K562 (cell line): ENCODE data around the gene TDRD12. TPM values are rescaled to one million over a fixed set of nuclear protein-coding genes. Genes with fewer than 3 reads are reported as not detected.
A peak's percentile ranks its signal among the peaks of the same experiment; 100 is the strongest.
"Not testable (repeated sequence)": the region's sequence is repeated elsewhere in the genome, so short reads cannot be mapped to it uniquely, and the experiment has no call there.

Source experiments
- ATAC-seq: fragments of 200-7000 bp; cut with Tn5 transposase; 3 replicates; pipeline ENCODE4 v1.9.1; 2020; ENCODE audit warnings: moderate library complexity
- BruUV-seq: library from RNA; stranded (reverse); fragments of 400-500 nt; replicated peaks from 2 replicates; lab custom pipeline; 2021; lab: Mats Ljungman, UMichigan
- CTCF ChIA-PET: fragments of 300-600 bp; formaldehyde crosslinking; extraction: SDS; loops from one replicate; lab custom pipeline; 2021; ENCODE audit warnings: low intra/inter-chr PET ratio; lab: Yijun Ruan, JAX
- POLR2A ChIA-PET: fragments of 300-600, 350-650 bp; sonication (Branson Sonifier 250); formaldehyde crosslinking; extraction: SDS; loops from one replicate; lab custom pipeline; 2021; ENCODE audit warnings: antibody characterized with exemption, inconsistent platforms; lab: Yijun Ruan, JAX
- DNase-seq, 4 experiments: peaks; one replicate each; pipeline versions ENCODE4 v3.0.0 to v3.0.0-alpha.2; 2011 to 2018; ENCODE audit warnings: low spot score in 3 of 4, mixed read lengths in 3 of 4; ENCODE audit errors: extremely low read depth in 1 of 4
- FAIRE-seq: peaks from 2 replicates; lab custom pipeline; 2011; peaks lifted over from hg19 to GRCh38; lab: Jason Lieb, UNC
- H2AFZ ChIP-seq: 2 replicates; pipeline ENCODE4 v1.6.0; 2011; ENCODE audit warnings: low read depth, low read length, control low read depth, inconsistent platforms
- H3K27ac ChIP-seq: fragments of 200-600 bp; 3 replicates; pipeline ENCODE4 v1.8.0; 2011; ENCODE audit warnings: low read depth, mild to moderate bottlenecking, control low read depth, inconsistent platforms, low read length, moderate library complexity, mixed read lengths; ENCODE audit errors: extremely low read depth
- H3K27me3 ChIP-seq, 2 experiments: fragments of 300-600 bp in 1 of 2; 2 replicates in 1 of 2; 3 replicates in 1 of 2; pipeline versions ENCODE4 v1.6.0 to v1.8.0; 2011; ENCODE audit warnings: inconsistent platforms in 2 of 2, low read length in 2 of 2, mild to moderate bottlenecking in 1 of 2, mixed read lengths in 1 of 2, moderate library complexity in 1 of 2; ENCODE audit not compliant: control insufficient read depth in 2 of 2, insufficient read depth in 2 of 2
- H3K36me3 ChIP-seq: fragments of 300-600 bp; 3 replicates; pipeline ENCODE4 v1.8.0; 2011; ENCODE audit warnings: mild to moderate bottlenecking, low read length, inconsistent platforms; ENCODE audit not compliant: control insufficient read depth, insufficient read depth
- H3K4me1 ChIP-seq, 2 experiments: fragments of 200-600 bp in 1 of 2; replicated peaks in 1 of 2; 2 replicates in 1 of 2; 3 replicates in 1 of 2; pipeline versions ENCODE4 v1.5.1 to v1.8.0; 2011; ENCODE audit warnings: inconsistent platforms in 2 of 2, low read length in 2 of 2, mild to moderate bottlenecking in 1 of 2, mixed read lengths in 1 of 2, moderate library complexity in 1 of 2; ENCODE audit not compliant: control insufficient read depth in 2 of 2, insufficient read depth in 2 of 2
- H3K4me2 ChIP-seq: 2 replicates; pipeline ENCODE4 v1.6.1; 2011; ENCODE audit warnings: low read length, control low read depth, inconsistent platforms, mixed read lengths; ENCODE audit not compliant: insufficient read depth
- H3K4me3 ChIP-seq: fragments of 200-600 bp; sonication (generic), shearing (Covaris generic); 2 replicates; pipeline ENCODE4 v1.5.1; 2016; ENCODE audit warnings: control low read depth, inconsistent platforms
- H3K79me2 ChIP-seq: fragments of 200-600 bp; 3 replicates; pipeline ENCODE4 v1.8.0; 2011; ENCODE audit warnings: low read length, inconsistent platforms; ENCODE audit not compliant: control insufficient read depth, insufficient read depth
- H3K9ac ChIP-seq, 2 experiments: 2 replicates each; pipeline versions ENCODE4 v1.6.0 to v1.6.1; 2011; ENCODE audit warnings: low read depth in 2 of 2, low read length in 2 of 2, control low read depth in 1 of 2, inconsistent platforms in 1 of 2, mild to moderate bottlenecking in 1 of 2, mixed read lengths in 1 of 2; ENCODE audit not compliant: insufficient read depth in 1 of 2
- H3K9me1 ChIP-seq: one replicate; pipeline ENCODE4 v1.6.0; 2011; ENCODE audit warnings: inconsistent platforms, mild to moderate bottlenecking, low read length, moderate library complexity; ENCODE audit not compliant: control insufficient read depth, insufficient read depth
- H3K9me3 ChIP-seq: replicated peaks from 2 replicates; pipeline ENCODE4 v1.5.1; 2011; ENCODE audit warnings: low read depth, low read length, inconsistent platforms; ENCODE audit not compliant: control insufficient read depth, insufficient read depth
- H4K20me1 ChIP-seq: replicated peaks from 2 replicates; pipeline ENCODE4 v1.6.1; 2011; ENCODE audit warnings: low read length, inconsistent platforms, mixed read lengths; ENCODE audit not compliant: control insufficient read depth, insufficient read depth
- L3MBTL2 ChIP-seq: fragments of 450-650 bp; IDR thresholded peaks from 2 replicates; pipeline ENCODE4 v1.6.1; 2016; ENCODE audit warnings: mild to moderate bottlenecking, moderate library complexity
- WGBS: fragments of 100-300 bp; shearing (Covaris generic); methylation state at CpG from one replicate; pipeline ENCODE4 v1.1.6; 2016; ENCODE audit warnings: low coverage, mixed read lengths; ENCODE audit not compliant: insufficient coverage; ENCODE audit errors: missing lambda C conversion rate; 5-methylcytosine and 5-hydroxymethylcytosine counted together
- in situ Hi-C: fragments of 300-500 bp; cut with MboI; formaldehyde crosslinking; loops from 4 replicates; pipeline ENCODE4 v1.15.0; 2018; ENCODE audit warnings: inconsistent platforms, mixed read lengths
- intact Hi-C: fragments of 100-400 bp; cut with micrococcal nuclease; formaldehyde crosslinking; loops from 2 replicates; pipeline ENCODE4 v1.14.2; 2022
- polyA plus RNA-seq, 8 experiments: library from polyadenylated mRNA; depleted of rRNA in 4 of 8; stranded (reverse) in 5 of 8; unstranded in 3 of 8; fragments of >200 nt; fragmentation: Nextera tagmentation in 2 of 8; fragmentation: Illumina TruSeq in 1 of 8; extraction: Ambion mirVana in 2 of 8; extraction: Trizol in 1 of 8; gene quantifications; 2 replicates each; pipeline versions ENCODE4 v1.2.1 to v1.2.3, GENCODE V29; 2011 to 2014; ENCODE audit warnings: inconsistent platforms in 1 of 8, missing spikeins in 1 of 8
- total RNA-seq, 7 experiments: library from RNA; depleted of rRNA in 6 of 7; stranded (reverse); fragments of >200 nt in 6 of 7; fragmentation: Illumina TruSeq in 2 of 7; extraction: Trizol in 2 of 7; gene quantifications; 2 replicates each; pipeline versions ENCODE4 v1.2.1 to v1.2.3, GENCODE V29; 2011 to 2021; ENCODE audit warnings: low replicate concordance in 1 of 7
- TF ChIP-seq, protein P1 (sequence below), 2 experiments: fragments of 450-650 bp in 1 of 2; sonication (generic) in 1 of 2; formaldehyde crosslinking in 1 of 2; IDR thresholded peaks; 2 replicates each; pipeline versions ENCODE4 v1.7.1 to v1.9.0; 2016 to 2022; ENCODE audit warnings: inconsistent platforms in 1 of 2, mild to moderate bottlenecking in 1 of 2, missing genetic modification reagents in 1 of 2

The TDRD12 gene
- total and polyA plus RNA-seq, 9 of the 15 experiments (the other 6 are each of a cell fraction or from before 2014, with no cell fraction given), result 0.03 TPM; not detected in 8

DNA sequence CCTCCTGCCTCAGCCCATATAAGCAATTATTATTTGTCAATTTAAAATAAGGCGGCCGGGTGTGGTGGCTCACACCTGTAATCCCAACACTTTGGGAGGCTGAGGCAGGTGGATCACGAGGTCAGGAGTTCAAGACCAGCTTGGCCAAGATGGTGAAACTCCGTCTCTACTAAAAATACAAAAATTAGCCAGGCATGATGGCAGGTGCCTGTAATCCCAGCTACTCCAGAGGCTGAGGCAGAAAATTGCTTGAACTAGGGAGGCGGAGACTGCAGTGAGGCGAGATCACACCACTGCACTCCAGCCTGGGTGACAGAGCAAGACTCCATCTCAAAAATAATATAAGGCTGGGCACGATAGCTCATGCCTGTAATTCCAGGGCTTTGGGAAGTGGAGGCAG, 137.3 kb downstream of the TDRD12 start:
- intact Hi-C loops, H3K27ac ChIP-seq, H2AFZ ChIP-seq, H3K4me2 ChIP-seq, H3K4me1 ChIP-seq, DNase-seq, FAIRE-seq, in situ Hi-C loops, H3K36me3 ChIP-seq, H3K9me3 ChIP-seq, BruUV-seq, H3K79me2 ChIP-seq, H3K9me1 ChIP-seq, H3K9ac ChIP-seq, H4K20me1 ChIP-seq, H3K4me3 ChIP-seq, CTCF ChIA-PET, ATAC-seq: not testable (repeated sequence)
- POLR2A ChIA-PET, result interaction anchor here (0.8 to 1.1 kb wide), 2 partner anchors 10 to 44 kb away, joined by 3 read pairs; no protein-coding TSS in a partner anchor
- H3K27me3 ChIP-seq, result peaks cover 10 to 32% of the 10 kb centered on the region in 2 experiments; a peak in 4 of 5 replicates
- WGBS, result 4% methylated on average over 6 of the region's 7 CpGs

DNA sequence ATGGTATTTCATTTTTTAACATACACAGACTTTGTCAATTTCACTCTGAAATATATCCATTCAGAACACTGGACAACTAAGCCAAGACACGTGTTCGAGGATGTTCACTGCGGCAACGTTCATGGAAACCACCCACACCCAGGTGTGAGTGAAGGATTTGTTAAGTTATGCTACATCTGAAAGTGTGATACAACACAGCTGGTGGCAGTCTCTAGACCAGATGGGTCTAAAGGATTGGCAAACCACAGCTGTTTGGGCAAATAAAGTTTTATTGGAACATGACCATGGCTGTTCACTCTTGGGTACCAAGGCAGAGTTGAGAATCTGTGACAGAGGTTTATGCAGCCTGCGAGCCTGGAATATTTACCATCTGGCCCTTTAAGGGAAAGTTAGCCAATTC, 138.0 kb downstream of the TDRD12 start:
- H3K27ac ChIP-seq, result no peak overlapping the region
- in situ Hi-C loops (no loop called here), intact Hi-C loops (no loop called here)
- DNase-seq (no peak), ATAC-seq (no peak), FAIRE-seq (no peak)
- H3K4me3 ChIP-seq, result no peak overlapping the region
- no peak overlapping the region for H3K4me2 ChIP-seq
- CTCF ChIA-PET, result no interaction called here
- peaks cover 0 to 6% of the 10 kb centered on the region in 2 experiments; a peak in 1 of 5 replicates for H3K4me1 ChIP-seq
- H2AFZ ChIP-seq, result no peak overlapping the region
- no TSS peak for BruUV-seq
- no peak overlapping the region for H3K9ac ChIP-seq
- H3K9me3 ChIP-seq, result no peaks in the 10 kb centered on the region
- H3K79me2 ChIP-seq, result no peaks in the 10 kb centered on the region
- no peak for TF ChIP-seq L3MBTL2
- TF ChIP-seq, protein P1, sequence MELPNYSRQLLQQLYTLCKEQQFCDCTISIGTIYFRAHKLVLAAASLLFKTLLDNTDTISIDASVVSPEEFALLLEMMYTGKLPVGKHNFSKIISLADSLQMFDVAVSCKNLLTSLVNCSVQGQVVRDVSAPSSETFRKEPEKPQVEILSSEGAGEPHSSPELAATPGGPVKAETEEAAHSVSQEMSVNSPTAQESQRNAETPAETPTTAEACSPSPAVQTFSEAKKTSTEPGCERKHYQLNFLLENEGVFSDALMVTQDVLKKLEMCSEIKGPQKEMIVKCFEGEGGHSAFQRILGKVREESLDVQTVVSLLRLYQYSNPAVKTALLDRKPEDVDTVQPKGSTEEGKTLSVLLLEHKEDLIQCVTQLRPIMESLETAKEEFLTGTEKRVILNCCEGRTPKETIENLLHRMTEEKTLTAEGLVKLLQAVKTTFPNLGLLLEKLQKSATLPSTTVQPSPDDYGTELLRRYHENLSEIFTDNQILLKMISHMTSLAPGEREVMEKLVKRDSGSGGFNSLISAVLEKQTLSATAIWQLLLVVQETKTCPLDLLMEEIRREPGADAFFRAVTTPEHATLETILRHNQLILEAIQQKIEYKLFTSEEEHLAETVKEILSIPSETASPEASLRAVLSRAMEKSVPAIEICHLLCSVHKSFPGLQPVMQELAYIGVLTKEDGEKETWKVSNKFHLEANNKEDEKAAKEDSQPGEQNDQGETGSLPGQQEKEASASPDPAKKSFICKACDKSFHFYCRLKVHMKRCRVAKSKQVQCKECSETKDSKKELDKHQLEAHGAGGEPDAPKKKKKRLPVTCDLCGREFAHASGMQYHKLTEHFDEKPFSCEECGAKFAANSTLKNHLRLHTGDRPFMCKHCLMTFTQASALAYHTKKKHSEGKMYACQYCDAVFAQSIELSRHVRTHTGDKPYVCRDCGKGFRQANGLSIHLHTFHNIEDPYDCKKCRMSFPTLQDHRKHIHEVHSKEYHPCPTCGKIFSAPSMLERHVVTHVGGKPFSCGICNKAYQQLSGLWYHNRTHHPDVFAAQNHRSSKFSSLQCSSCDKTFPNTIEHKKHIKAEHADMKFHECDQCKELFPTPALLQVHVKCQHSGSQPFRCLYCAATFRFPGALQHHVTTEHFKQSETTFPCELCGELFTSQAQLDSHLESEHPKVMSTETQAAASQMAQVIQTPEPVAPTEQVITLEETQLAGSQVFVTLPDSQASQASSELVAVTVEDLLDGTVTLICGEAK (IDR thresholded peaks at IDR 0.05), result peak; percentile 86
- TF ChIP-seq, protein P1 (CRISPR knock-in tag; IDR thresholded peaks at IDR 0.05), result no peak
- H3K36me3 ChIP-seq, result no peaks in the 10 kb centered on the region
- POLR2A ChIA-PET, result interaction anchor here (0.6 to 1.1 kb wide), 2 partner anchors 9 to 523 kb away, joined by 3 read pairs; no protein-coding TSS in a partner anchor
- H3K27me3 ChIP-seq, result peaks cover 10 to 38% of the 10 kb centered on the region in 2 experiments; a peak in 4 of 5 replicates
- no peaks in the 10 kb centered on the region for H4K20me1 ChIP-seq
- no peaks in the 10 kb centered on the region for H3K9me1 ChIP-seq
- 13% methylated on average over 5 of the region's 5 CpGs for WGBS
